ENCODE data around the gene SH3GL1. TPM values are rescaled to one million over a fixed set of nuclear protein-coding genes. Genes with fewer than 3 reads are reported as not detected.

Gene SH3GL1
- total and polyA plus RNA-seq, 10 of the 15 experiments (the other 5 are each of a cell fraction or from before 2014, with no cell fraction given) = 0.93 to 47.4 (median 28.4) TPM

DNA sequence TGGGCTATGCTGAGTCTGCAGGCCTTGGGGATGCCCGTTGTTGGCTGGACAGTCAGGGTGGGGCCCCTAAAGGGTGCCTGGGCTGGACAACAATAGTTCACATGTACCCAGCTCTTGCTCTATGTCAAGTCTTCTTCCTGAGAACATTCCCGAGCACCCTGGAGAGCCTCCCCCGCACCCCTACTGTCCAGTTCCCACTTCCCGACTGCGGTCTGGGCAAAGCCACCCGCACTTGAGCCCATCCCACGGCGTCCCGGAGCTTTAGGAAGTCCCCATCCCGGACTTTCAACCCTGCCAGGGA is 58.1 kb downstream of the SH3GL1 start:
- FAIRE-seq (no peak), ATAC-seq (no peak), DNase-seq (ENCODE audit: low read depth, low spot score) (no peak)
- CTCF ChIA-PET = interaction anchor here (0.5 to 3.4 kb wide), 17 partner anchors 11 to 1030 kb away, joined by 3 to 58 read pairs (median 3); partner anchors contain the start of genes CHAF1A, PIAS4 and SH3GL1
- POLR2A ChIA-PET = interaction anchor here (0.8 to 2.7 kb wide), 23 partner anchors 9 to 580 kb away, joined by 3 to 22 read pairs (median 5); partner anchors contain the start of genes CHAF1A, EBI3, MRPL54 and YJU2
- peak overlapping the region; percentile 60 for H3K9ac ChIP-seq (ENCODE audit: control insufficient read depth, insufficient read depth, low read length)
- SMC1A ChIA-PET (ENCODE audit: uncharacterized antibody, unreplicated experiment) = interaction anchor here (0.6 to 2.1 kb wide), 4 partner anchors 17 to 1681 kb away, joined by 3 to 13 read pairs (median 4); partner anchors contain the start of genes CHAF1A, SH3GL1 and YJU2
- in situ Hi-C loops (cut with MboI) (no loop called here), intact Hi-C loops (cut with micrococcal nuclease; ENCODE audit: unreplicated experiment) (no loop called here)
- peak overlapping the region; percentile 79 for H3K4me3 ChIP-seq
- peaks cover 3% of the 10 kb centered on the region for H3K79me2 ChIP-seq (ENCODE audit: control insufficient read depth, insufficient read depth, low read length)
- H4K20me1 ChIP-seq (ENCODE audit: control insufficient read depth, insufficient read depth) = no peaks in the 10 kb centered on the region
- H3K36me3 ChIP-seq (ENCODE audit: control insufficient read depth in 2 of 2, insufficient read depth in 2 of 2, low read length in 1 of 2) = no peaks in the 10 kb centered on the region
- peak overlapping the region; percentile 98 for H3K4me2 ChIP-seq (ENCODE audit: control insufficient read depth, insufficient read depth)
- H3K27ac ChIP-seq (ENCODE audit: control insufficient read depth, insufficient read depth) = peak overlapping the region; percentile 70
- RAD21 ChIA-PET (ENCODE audit: unreplicated experiment) = interaction anchor here (0.6 to 2.3 kb wide), 13 partner anchors 10 to 449 kb away, joined by 3 to 15 read pairs (median 7); partner anchors contain the start of genes CHAF1A, EBI3 and FEM1A
- no peaks in the 10 kb centered on the region for H3K9me3 ChIP-seq (replicated peaks; ENCODE audit: control insufficient read depth, insufficient read depth, low read length)
- H2AFZ ChIP-seq (ENCODE audit: control insufficient read depth, low read depth, low read length) = peak overlapping the region; percentile 61
- 27% methylated on average over 10 of the region's 10 CpGs for WGBS (ENCODE audit: insufficient coverage, insufficient replicate concordance, low lambda C conversion rate, missing lambda C conversion rate)
- H3K27me3 ChIP-seq (replicated peaks in 1 of 2; ENCODE audit: control insufficient read depth in 2 of 2, insufficient read depth in 2 of 2, low read length in 1 of 2) = no peaks in the 10 kb centered on the region
- H3K4me1 ChIP-seq (ENCODE audit: control insufficient read depth, insufficient read depth, low read length) = peaks cover 12% of the 10 kb centered on the region
- BruUV-seq (replicated peaks) = TSS peak; percentile 98
- TF ChIP-seq LARP7 (IDR thresholded peaks at IDR 0.05) (peak; percentile 71), ATF7 (IDR thresholded peaks at IDR 0.05; ENCODE audit: low read depth) (no peak), RB1 (IDR thresholded peaks at IDR 0.05; ENCODE audit: borderline replicate concordance) (0 out of 2 replicates have a peak, but pooled peaks have one; percentile 46), MLLT1 (IDR thresholded peaks at IDR 0.05) (peak; percentile 95), USF1 (IDR thresholded peaks at IDR 0.05; ENCODE audit: borderline replicate concordance, extremely low read length, insufficient read depth, low read depth, low read length) (no peak), MTA3 (IDR thresholded peaks at IDR 0.05; ENCODE audit: borderline replicate concordance, low read length) (no peak), EED (IDR thresholded peaks at IDR 0.05; ENCODE audit: low read depth) (peak; percentile 47; the same call in 1 of the 2 replicates), NRF1 (conservative IDR thresholded peaks at IDR 0.05; ENCODE audit: low read depth, low read length) (no peak), TBL1XR1 (IDR thresholded peaks at IDR 0.05; ENCODE audit: low read depth, low read length) (no peak), KDM1A (IDR thresholded peaks at IDR 0.05; ENCODE audit: borderline replicate concordance) (no peak)
- TF ChIP-seq, protein P1, sequence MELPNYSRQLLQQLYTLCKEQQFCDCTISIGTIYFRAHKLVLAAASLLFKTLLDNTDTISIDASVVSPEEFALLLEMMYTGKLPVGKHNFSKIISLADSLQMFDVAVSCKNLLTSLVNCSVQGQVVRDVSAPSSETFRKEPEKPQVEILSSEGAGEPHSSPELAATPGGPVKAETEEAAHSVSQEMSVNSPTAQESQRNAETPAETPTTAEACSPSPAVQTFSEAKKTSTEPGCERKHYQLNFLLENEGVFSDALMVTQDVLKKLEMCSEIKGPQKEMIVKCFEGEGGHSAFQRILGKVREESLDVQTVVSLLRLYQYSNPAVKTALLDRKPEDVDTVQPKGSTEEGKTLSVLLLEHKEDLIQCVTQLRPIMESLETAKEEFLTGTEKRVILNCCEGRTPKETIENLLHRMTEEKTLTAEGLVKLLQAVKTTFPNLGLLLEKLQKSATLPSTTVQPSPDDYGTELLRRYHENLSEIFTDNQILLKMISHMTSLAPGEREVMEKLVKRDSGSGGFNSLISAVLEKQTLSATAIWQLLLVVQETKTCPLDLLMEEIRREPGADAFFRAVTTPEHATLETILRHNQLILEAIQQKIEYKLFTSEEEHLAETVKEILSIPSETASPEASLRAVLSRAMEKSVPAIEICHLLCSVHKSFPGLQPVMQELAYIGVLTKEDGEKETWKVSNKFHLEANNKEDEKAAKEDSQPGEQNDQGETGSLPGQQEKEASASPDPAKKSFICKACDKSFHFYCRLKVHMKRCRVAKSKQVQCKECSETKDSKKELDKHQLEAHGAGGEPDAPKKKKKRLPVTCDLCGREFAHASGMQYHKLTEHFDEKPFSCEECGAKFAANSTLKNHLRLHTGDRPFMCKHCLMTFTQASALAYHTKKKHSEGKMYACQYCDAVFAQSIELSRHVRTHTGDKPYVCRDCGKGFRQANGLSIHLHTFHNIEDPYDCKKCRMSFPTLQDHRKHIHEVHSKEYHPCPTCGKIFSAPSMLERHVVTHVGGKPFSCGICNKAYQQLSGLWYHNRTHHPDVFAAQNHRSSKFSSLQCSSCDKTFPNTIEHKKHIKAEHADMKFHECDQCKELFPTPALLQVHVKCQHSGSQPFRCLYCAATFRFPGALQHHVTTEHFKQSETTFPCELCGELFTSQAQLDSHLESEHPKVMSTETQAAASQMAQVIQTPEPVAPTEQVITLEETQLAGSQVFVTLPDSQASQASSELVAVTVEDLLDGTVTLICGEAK (IDR thresholded peaks at IDR 0.05; ENCODE audit: borderline replicate concordance) = peak; percentile 39; the same call in 1 of the 2 replicates
- TF ChIP-seq, protein P2, sequence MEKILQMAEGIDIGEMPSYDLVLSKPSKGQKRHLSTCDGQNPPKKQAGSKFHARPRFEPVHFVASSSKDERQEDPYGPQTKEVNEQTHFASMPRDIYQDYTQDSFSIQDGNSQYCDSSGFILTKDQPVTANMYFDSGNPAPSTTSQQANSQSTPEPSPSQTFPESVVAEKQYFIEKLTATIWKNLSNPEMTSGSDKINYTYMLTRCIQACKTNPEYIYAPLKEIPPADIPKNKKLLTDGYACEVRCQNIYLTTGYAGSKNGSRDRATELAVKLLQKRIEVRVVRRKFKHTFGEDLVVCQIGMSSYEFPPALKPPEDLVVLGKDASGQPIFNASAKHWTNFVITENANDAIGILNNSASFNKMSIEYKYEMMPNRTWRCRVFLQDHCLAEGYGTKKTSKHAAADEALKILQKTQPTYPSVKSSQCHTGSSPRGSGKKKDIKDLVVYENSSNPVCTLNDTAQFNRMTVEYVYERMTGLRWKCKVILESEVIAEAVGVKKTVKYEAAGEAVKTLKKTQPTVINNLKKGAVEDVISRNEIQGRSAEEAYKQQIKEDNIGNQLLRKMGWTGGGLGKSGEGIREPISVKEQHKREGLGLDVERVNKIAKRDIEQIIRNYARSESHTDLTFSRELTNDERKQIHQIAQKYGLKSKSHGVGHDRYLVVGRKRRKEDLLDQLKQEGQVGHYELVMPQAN (conservative IDR thresholded peaks at IDR 0.05) = 0 out of 2 replicates have a peak, but pooled peaks have one; percentile 34
